SK-N-SH (cell line): ENCODE results near the gene NOTCH1. TPM values are rescaled to one million over a fixed set of nuclear protein-coding genes. Genes with fewer than 3 reads are reported as not detected.

Experiments used
- CTCF ChIA-PET: fragments of 300-600, 350-600 bp; formaldehyde crosslinking; extraction: SDS; loops from one replicate; lab custom pipeline; 2021; lab: Yijun Ruan, JAX
- POLR2A ChIA-PET: fragments of 350-600 bp; sonication (Branson Sonifier 250); formaldehyde crosslinking; extraction: SDS; loops from one replicate; lab custom pipeline; 2020; ENCODE audit warnings: antibody characterized with exemption, inconsistent platforms; lab: Yijun Ruan, JAX
- DNase-seq: peaks from one replicate; pipeline ENCODE4 v3.0.0; 2012
- H2AFZ ChIP-seq: fragments of 200-600 bp; sonication (generic); 2 replicates; pipeline ENCODE4 v1.8.1; 2016; ENCODE audit warnings: antibody characterized with exemption, mild to moderate bottlenecking, low read depth
- H3F3A ChIP-seq: fragments of 200-600 bp; sonication (generic); replicated peaks from 2 replicates; pipeline ENCODE3; 2016; ENCODE audit warnings: antibody characterized with exemption, mild to moderate bottlenecking; ENCODE audit not compliant: insufficient read depth
- H3K27ac ChIP-seq, 2 experiments: fragments of 200-500 bp in 1 of 2; fragments of 200-600 bp in 1 of 2; sonication (Bioruptor generic) in 1 of 2; sonication (generic), shearing (Covaris generic) in 1 of 2; 2 replicates each; pipeline versions ENCODE4 v1.5.1 to v1.6.1; 2014 to 2016; ENCODE audit warnings: low read depth in 2 of 2, inconsistent platforms in 1 of 2, low read length in 1 of 2, mild to moderate bottlenecking in 1 of 2, mixed read lengths in 1 of 2
- H3K27me3 ChIP-seq: fragments of 200-600 bp; sonication (generic), shearing (Covaris generic); 2 replicates; pipeline ENCODE4 v1.6.1; 2016; ENCODE audit warnings: mixed run types; ENCODE audit not compliant: insufficient read depth
- H3K36me3 ChIP-seq, 2 experiments: fragments of 200-500 bp in 1 of 2; fragments of 200-600 bp in 1 of 2; sonication (Bioruptor generic) in 1 of 2; sonication (generic) in 1 of 2; replicated peaks in 1 of 2; 2 replicates each; pipeline versions ENCODE3 to v1.5.1; 2014 to 2016; ENCODE audit warnings: low read length in 1 of 2, mild to moderate bottlenecking in 1 of 2; ENCODE audit not compliant: insufficient read depth in 2 of 2, control insufficient read depth in 1 of 2
- H3K4me1 ChIP-seq, 2 experiments: fragments of 200-500 bp in 1 of 2; fragments of 200-600 bp in 1 of 2; sonication (Bioruptor generic) in 1 of 2; sonication (generic), shearing (Covaris generic) in 1 of 2; 2 replicates each; pipeline versions ENCODE4 v1.5.1 to v1.6.1; 2014 to 2016; ENCODE audit warnings: low read depth in 1 of 2, low read length in 1 of 2, mixed run types in 1 of 2; ENCODE audit not compliant: insufficient read depth in 2 of 2, control insufficient read depth in 1 of 2
- H3K4me2 ChIP-seq: fragments of 200-600 bp; sonication (generic), shearing (Covaris generic); 2 replicates; pipeline ENCODE4 v1.6.1; 2017; ENCODE audit warnings: mixed run types
- H3K4me3 ChIP-seq, 2 experiments: fragments of 200-500 bp in 1 of 2; fragments of 200-600 bp in 1 of 2; sonication (Bioruptor generic) in 1 of 2; sonication (generic), shearing (Covaris generic) in 1 of 2; 2 replicates each; pipeline versions ENCODE4 v1.5.1 to v1.8.1; 2014 to 2016; ENCODE audit warnings: low read depth in 2 of 2, inconsistent platforms in 1 of 2, low read length in 1 of 2, mild to moderate bottlenecking in 1 of 2, mixed read lengths in 1 of 2, moderate library complexity in 1 of 2
- H3K79me2 ChIP-seq: fragments of 200-600 bp; sonication (generic); 2 replicates; pipeline ENCODE4 v1.8.1; 2017; ENCODE audit warnings: mild to moderate bottlenecking; ENCODE audit not compliant: insufficient read depth
- H3K9ac ChIP-seq: fragments of 200-600 bp; sonication (generic); 2 replicates; pipeline ENCODE4 v1.6.1; 2017; ENCODE audit warnings: mixed run types
- H3K9me2 ChIP-seq: fragments of 200-600 bp; sonication (generic); 2 replicates; pipeline ENCODE4 v1.6.1; 2017; ENCODE audit warnings: mixed run types
- H3K9me3 ChIP-seq: fragments of 200-600 bp; sonication (generic); 2 replicates; pipeline ENCODE4 v1.6.1; 2017; ENCODE audit warnings: mixed run types, mild to moderate bottlenecking, moderate library complexity
- H4K20me1 ChIP-seq: fragments of 200-600 bp; sonication (generic); 2 replicates; pipeline ENCODE4 v1.6.1; 2017; ENCODE audit warnings: mild to moderate bottlenecking, mixed run types; ENCODE audit not compliant: insufficient read depth
- CTCF ChIP-seq: fragments of 200-600 bp; sonication (generic); IDR thresholded peaks from 2 replicates; pipeline ENCODE4 v1.6.1; 2017; ENCODE audit warnings: antibody characterized with exemption, mild to moderate bottlenecking, moderate library complexity
- ELF1 ChIP-seq: IDR thresholded peaks from 2 replicates; pipeline ENCODE4 v1.4.0; 2012
- EP300 ChIP-seq, 2 experiments: IDR thresholded peaks; 2 replicates each; pipeline versions ENCODE4 v1.4.0 to v1.6.1; 2012; ENCODE audit warnings: borderline replicate concordance in 1 of 2, low read depth in 1 of 2, low read length in 1 of 2
- EZH2phosphoT487 ChIP-seq: fragments of 200-600 bp; sonication (generic); IDR thresholded peaks from 2 replicates; pipeline ENCODE4 v1.6.1; 2017; ENCODE audit warnings: low read depth, mixed run types, mild to moderate bottlenecking, antibody characterized with exemption, moderate library complexity, borderline replicate concordance
- FOXJ3 ChIP-seq: sonication (generic); formaldehyde crosslinking; IDR thresholded peaks from 2 replicates; pipeline ENCODE4 v1.5.1; 2020; ENCODE audit warnings: mild to moderate bottlenecking, missing genetic modification reagents
- MAX ChIP-seq: IDR thresholded peaks from 2 replicates; pipeline ENCODE4 v1.4.0; 2012; ENCODE audit warnings: low read depth
- NFIC ChIP-seq: IDR thresholded peaks from 2 replicates; pipeline ENCODE4 v1.4.0; 2012; ENCODE audit warnings: borderline replicate concordance
- RFX5 ChIP-seq: IDR thresholded peaks from 2 replicates; pipeline ENCODE4 v1.6.1; 2012; ENCODE audit warnings: mild to moderate bottlenecking, improper control_type of control experiment, low read length
- TCF12 ChIP-seq: IDR thresholded peaks from 2 replicates; pipeline ENCODE4 v1.4.0; 2012
- ZBTB33 ChIP-seq: IDR thresholded peaks from 2 replicates; pipeline ENCODE4 v1.4.0; 2012; ENCODE audit warnings: low read depth, borderline replicate concordance
- WGBS: methylation state at CpG from one replicate; pipeline ENCODE4 v1.1.6; 2017; ENCODE audit warnings: low lambda C conversion rate; 5-methylcytosine and 5-hydroxymethylcytosine counted together
- polyA plus RNA-seq, 3 experiments: library from polyadenylated mRNA; depleted of rRNA; stranded (reverse); fragments of >200 nt; gene quantifications; 2 replicates each; pipeline ENCODE4 v1.2.3, GENCODE V29; 2012

The NOTCH1 gene
- polyA plus RNA-seq, 1 of the 3 experiments (the other 2 are of a cell fraction), result 6.6 TPM

- POLR2A ChIA-PET, result no interaction called here
- H3K79me2 ChIP-seq, result no peaks in the 10 kb centered on the region
- no peak overlapping the region for H3K27ac ChIP-seq
- TF ChIP-seq EP300 (IDR thresholded peaks at IDR 0.05; ENCODE audit: borderline replicate concordance in 1 of 2, low read depth in 1 of 2, low read length in 1 of 2) (no peak), ELF1 (no peak), CTCF (no peak), EZH2phosphoT487 (no peak), ZBTB33 (no peak), FOXJ3 (no peak)
- H3K36me3 ChIP-seq, result no peaks in the 10 kb centered on the region
- H3K9me2 ChIP-seq, result no peaks in the 10 kb centered on the region
- CTCF ChIA-PET, result no interaction called here
- H3K4me1 ChIP-seq, result no peaks in the 10 kb centered on the region; a peak in 1 of 4 replicates
- no peak overlapping the region for H2AFZ ChIP-seq
- no peaks in the 10 kb centered on the region for H3F3A ChIP-seq
- 76% methylated on average over 13 of the region's 14 CpGs for WGBS
- H3K27me3 ChIP-seq, result no peaks in the 10 kb centered on the region
- H3K4me3 ChIP-seq, result no peak overlapping the region
- H4K20me1 ChIP-seq, result no peaks in the 10 kb centered on the region
- no peak overlapping the region for H3K4me2 ChIP-seq
- H3K9me3 ChIP-seq, result no peaks in the 10 kb centered on the region
- no peak overlapping the region for H3K9ac ChIP-seq
- DNase-seq, result no peak
Measured at GRCh38 chr9:136594492-136594891, 48.6 kb upstream of the NOTCH1 start.

GRCh38 chr9:136593581-136593980 is 47.7 kb upstream of the NOTCH1 start:
- ChIA-PET CTCF (no interaction called here), POLR2A (no interaction called here)
- H3K4me1 ChIP-seq, result no peaks in the 10 kb centered on the region; a peak in 1 of 4 replicates
- no peak for TF ChIP-seq NFIC
- no peak for TF ChIP-seq RFX5
- no peak for TF ChIP-seq TCF12
- TF ChIP-seq EP300 (IDR thresholded peaks at IDR 0.05; ENCODE audit: borderline replicate concordance in 1 of 2, low read depth in 1 of 2, low read length in 1 of 2), result no peak
- no peak for TF ChIP-seq MAX
- WGBS, result 63% methylated on average over 8 of the region's 8 CpGs
- no peaks in the 10 kb centered on the region for H3K27me3 ChIP-seq
- H3K9ac ChIP-seq, result no peak overlapping the region
- H3K9me2 ChIP-seq, result no peaks in the 10 kb centered on the region
- no peaks in the 10 kb centered on the region for H3K9me3 ChIP-seq
- H4K20me1 ChIP-seq, result no peaks in the 10 kb centered on the region
- no peaks in the 10 kb centered on the region for H3K79me2 ChIP-seq
- H3K36me3 ChIP-seq, result no peaks in the 10 kb centered on the region
- H3F3A ChIP-seq, result no peaks in the 10 kb centered on the region
- no peak overlapping the region for H3K4me2 ChIP-seq
- H3K4me3 ChIP-seq, result no peak overlapping the region
- H3K27ac ChIP-seq, result no peak overlapping the region
- no peak overlapping the region for H2AFZ ChIP-seq
- DNase-seq, result no peak
